ENCODE data around the gene RMND5A.

DNA sequence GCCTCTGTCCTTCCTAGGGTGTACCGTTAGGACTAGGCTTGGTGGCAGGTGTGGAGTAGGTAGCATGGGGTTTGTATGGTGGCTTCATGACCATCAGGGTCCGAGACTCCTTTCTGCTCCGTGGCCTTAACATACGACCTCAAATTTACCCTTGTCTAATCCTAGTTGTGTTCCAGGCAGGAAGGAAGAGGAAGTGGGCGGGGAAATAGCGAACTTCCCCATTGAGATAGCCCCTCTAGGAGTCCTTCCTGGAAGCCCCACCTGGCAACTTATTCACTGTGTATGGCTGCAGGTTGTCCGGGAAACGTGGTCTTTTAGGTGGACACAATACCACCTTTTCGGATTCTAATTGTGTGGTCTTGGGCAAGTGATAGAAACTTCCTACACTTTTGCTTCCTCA, 61.3 kb downstream of the RMND5A start:
- TF ChIP-seq POLR2A (IDR thresholded peaks at IDR 0.05; ENCODE audit: low read length) (no peak), GATA1 (IDR thresholded peaks at IDR 0.05; ENCODE audit: low read depth, low read length) (no peak)

All from erythroblast (primary cell).